ENCODE data around the gene BMPR1B. TPM values are rescaled to one million over a fixed set of nuclear protein-coding genes. Genes with fewer than 3 reads are reported as not detected.

BMPR1B gene
- polyA plus RNA-seq, 2 of the 4 experiments (the other 2 are of a cell fraction), result 6.4 to 21.2 TPM

DNA sequence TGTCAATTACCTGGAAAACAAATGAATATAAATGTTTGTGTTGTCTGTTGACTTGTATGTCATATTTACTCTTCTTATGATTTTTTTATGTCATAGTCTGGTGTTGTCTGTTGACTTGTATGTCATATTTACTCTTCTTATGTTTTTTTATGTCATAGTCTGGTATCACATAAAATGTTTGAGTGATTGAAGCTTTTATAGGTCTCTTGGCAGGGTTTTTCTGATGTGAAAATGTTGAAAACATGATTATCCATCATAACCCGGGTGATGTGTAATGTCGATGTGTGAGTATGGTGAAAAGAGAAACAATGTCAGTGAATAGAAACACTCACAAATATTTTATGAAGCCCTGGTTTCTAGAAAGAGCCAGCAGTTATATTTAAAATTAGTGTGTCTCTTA lies 335.7 kb downstream of the BMPR1B start:
- no peak for FAIRE-seq
- Histone ChIP-seq H3K27ac (peak overlapping the region; percentile 78 to 89), H3K4me2 (peak overlapping the region; percentile 99), H3K9me3 (no peaks in the 10 kb centered on the region), H3K4me3 (peak overlapping the region; percentile 32; the same call in 1 of the 3 replicates), H3K4me1 (peaks cover 65% of the 10 kb centered on the region)
- CTCF ChIA-PET, result interaction anchor here (0.6 to 2.2 kb wide), 3 partner anchors 36 to 471 kb away, joined by 3 to 6 read pairs (median 4); no protein-coding TSS in a partner anchor
- no peak for TF ChIP-seq FOXS1 (CRISPR knock-in tag; IDR thresholded peaks at IDR 0.05)
- no peak for TF ChIP-seq CEBPB (IDR thresholded peaks at IDR 0.05)
- TF ChIP-seq, protein P1, sequence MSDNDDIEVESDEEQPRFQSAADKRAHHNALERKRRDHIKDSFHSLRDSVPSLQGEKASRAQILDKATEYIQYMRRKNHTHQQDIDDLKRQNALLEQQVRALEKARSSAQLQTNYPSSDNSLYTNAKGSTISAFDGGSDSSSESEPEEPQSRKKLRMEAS (IDR thresholded peaks at IDR 0.05), result no peak
- no peak for TF ChIP-seq BHLHE40 (IDR thresholded peaks at IDR 0.05; ENCODE audit: low read depth, low read length)
- no peak for TF ChIP-seq RARB (CRISPR knock-in tag; IDR thresholded peaks at IDR 0.05)
- no peak for TF ChIP-seq RCOR1 (IDR thresholded peaks at IDR 0.05; ENCODE audit: low read depth, low read length)
- TF ChIP-seq, protein P2, sequence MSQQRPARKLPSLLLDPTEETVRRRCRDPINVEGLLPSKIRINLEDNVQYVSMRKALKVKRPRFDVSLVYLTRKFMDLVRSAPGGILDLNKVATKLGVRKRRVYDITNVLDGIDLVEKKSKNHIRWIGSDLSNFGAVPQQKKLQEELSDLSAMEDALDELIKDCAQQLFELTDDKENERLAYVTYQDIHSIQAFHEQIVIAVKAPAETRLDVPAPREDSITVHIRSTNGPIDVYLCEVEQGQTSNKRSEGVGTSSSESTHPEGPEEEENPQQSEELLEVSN (IDR thresholded peaks at IDR 0.05; ENCODE audit: borderline replicate concordance, low read depth), result no peak
- TF ChIP-seq POLR2A (IDR thresholded peaks at IDR 0.05; ENCODE audit: low read length), result no peak
- no peak for TF ChIP-seq CHD2 (IDR thresholded peaks at IDR 0.05; ENCODE audit: low read length, partially characterized antibody)
- TF ChIP-seq EHMT2 (IDR thresholded peaks at IDR 0.05; ENCODE audit: low read depth), result no peak
- TF ChIP-seq POLR2AphosphoS2 (conservative IDR thresholded peaks at IDR 0.05; ENCODE audit: low read length), result no peak
- no peak for TF ChIP-seq EP300 (IDR thresholded peaks at IDR 0.05)
- TF ChIP-seq, protein P3, sequence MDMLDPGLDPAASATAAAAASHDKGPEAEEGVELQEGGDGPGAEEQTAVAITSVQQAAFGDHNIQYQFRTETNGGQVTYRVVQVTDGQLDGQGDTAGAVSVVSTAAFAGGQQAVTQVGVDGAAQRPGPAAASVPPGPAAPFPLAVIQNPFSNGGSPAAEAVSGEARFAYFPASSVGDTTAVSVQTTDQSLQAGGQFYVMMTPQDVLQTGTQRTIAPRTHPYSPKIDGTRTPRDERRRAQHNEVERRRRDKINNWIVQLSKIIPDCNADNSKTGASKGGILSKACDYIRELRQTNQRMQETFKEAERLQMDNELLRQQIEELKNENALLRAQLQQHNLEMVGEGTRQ (IDR thresholded peaks at IDR 0.05), result no peak
- TF ChIP-seq ZFP36 (IDR thresholded peaks at IDR 0.05; ENCODE audit: borderline replicate concordance, partially characterized antibody), result no peak
- TF ChIP-seq, protein P4, sequence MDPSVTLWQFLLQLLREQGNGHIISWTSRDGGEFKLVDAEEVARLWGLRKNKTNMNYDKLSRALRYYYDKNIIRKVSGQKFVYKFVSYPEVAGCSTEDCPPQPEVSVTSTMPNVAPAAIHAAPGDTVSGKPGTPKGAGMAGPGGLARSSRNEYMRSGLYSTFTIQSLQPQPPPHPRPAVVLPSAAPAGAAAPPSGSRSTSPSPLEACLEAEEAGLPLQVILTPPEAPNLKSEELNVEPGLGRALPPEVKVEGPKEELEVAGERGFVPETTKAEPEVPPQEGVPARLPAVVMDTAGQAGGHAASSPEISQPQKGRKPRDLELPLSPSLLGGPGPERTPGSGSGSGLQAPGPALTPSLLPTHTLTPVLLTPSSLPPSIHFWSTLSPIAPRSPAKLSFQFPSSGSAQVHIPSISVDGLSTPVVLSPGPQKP (IDR thresholded peaks at IDR 0.05; ENCODE audit: low read depth, low read length), result no peak
- no peak for TF ChIP-seq NR3C1 (IDR thresholded peaks at IDR 0.05)
- TF ChIP-seq ESRRA (IDR thresholded peaks at IDR 0.05; ENCODE audit: borderline replicate concordance, low read length), result no peak
- no peak for DNase-seq (ENCODE audit: low read depth in 1 of 2, low spot score in 1 of 2)
- no peak for ATAC-seq
- POLR2A ChIA-PET, result interaction anchor here (1.0 to 1.7 kb wide), 2 partner anchors 335 to 336 kb away, joined by 5 to 8 read pairs; partner anchors contain the start of gene BMPR1B
- 8% methylated on average over 2 of the region's 2 CpGs for whole genome bisulfite sequencing (ENCODE audit: missing lambda C conversion rate)

DNA sequence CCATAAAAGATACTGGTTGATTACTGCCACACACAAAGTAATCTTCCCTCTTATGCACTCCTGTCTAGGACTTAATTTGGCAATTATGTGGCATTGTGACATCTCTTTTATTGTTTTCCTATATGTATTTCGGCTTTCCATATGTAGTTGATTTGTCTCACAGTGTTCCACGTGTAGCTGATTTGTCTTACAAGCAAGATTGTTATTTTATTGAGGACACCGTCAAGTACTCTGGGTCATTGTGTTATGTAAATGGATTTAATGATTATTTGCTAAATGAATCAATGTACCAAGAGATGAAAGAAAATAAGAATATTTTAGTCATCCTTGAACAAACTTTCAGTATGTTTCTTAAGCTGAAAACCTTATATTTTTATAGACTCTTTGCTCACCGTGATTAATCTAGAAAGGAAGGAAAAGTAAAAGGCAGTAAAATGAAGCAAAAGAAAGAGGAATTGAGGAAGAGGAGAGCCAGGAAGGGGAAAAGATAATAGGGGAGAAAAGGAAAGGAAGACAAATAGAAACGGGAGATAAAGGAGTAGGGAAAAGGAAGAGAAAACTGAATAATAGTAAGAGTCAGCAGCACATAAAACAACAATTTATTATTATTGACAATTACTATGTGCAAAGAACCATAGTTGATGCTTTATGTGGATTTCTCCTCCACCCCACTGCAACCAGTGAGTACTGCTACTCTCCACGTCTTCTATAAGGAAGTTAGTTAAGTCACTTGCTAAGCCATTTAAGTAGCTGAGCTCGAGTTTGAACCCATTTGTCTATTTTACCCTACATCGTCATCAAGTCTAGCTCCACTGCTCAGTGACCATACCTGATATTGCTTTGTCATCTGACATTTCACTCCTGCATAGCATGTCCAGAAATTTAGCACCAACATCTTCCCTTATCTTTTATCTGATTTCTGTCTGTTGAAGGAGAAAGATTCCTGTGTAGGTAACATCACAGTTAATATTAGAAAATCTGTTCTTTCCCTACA lies 336.5 kb downstream of the BMPR1B start:
- WGBS (ENCODE audit: missing lambda C conversion rate), result 3% methylated on average over 8 of the region's 8 CpGs
- CTCF ChIA-PET, result interaction anchor here (0.7 to 2.2 kb wide), 6 partner anchors 11 to 348 kb away, joined by 3 to 6 read pairs (median 4); no protein-coding TSS in a partner anchor
- no peak for FAIRE-seq
- Histone ChIP-seq H3K4me1 (peaks cover 57% of the 10 kb centered on the region), H3K4me3 (peak overlapping the region; percentile 32; the same call in 2 of the 3 replicates), H3K4me2 (peak overlapping the region; percentile 99), H3K27ac (peak overlapping the region; percentile 78 to 89), H3K9me3 (no peaks in the 10 kb centered on the region)
- TF ChIP-seq CBX8 (IDR thresholded peaks at IDR 0.05) (no peak), MAFK (IDR thresholded peaks at IDR 0.05; ENCODE audit: partially characterized antibody) (peak; percentile 53)
- ATAC-seq, result peak; percentile 39 to 73; a peak in 4 of 6 replicates
- DNase-seq (ENCODE audit: low read depth in 1 of 2, low spot score in 1 of 2), result peak in 1 of 2 experiments; percentile 86
- POLR2A ChIA-PET, result interaction anchor here (1.7 kb wide), 1 partner anchor 337 kb away, joined by 8 read pairs; the partner anchor contains the start of gene BMPR1B
